GM23338 (cell line): ENCODE results near the gene AOAH. TPM values are rescaled to one million over a fixed set of nuclear protein-coding genes. Genes with fewer than 3 reads are reported as not detected.
"Not testable (repeated sequence)": the region's sequence is repeated elsewhere in the genome, so short reads cannot be mapped to it uniquely, and the experiment has no call there.

Experiments
- ATAC-seq: fragments of 200-7000 bp; cut with Tn5 transposase; 3 replicates; pipeline ENCODE4 v1.9.1; 2020
- DNase-seq: peaks from one replicate; pipeline ENCODE4 v3.0.0-alpha.2; 2015; ENCODE audit warnings: low spot score
- H2AFZ ChIP-seq: fragments of 200-600 bp; sonication (generic); 2 replicates; pipeline ENCODE4 v1.8.0; 2016; ENCODE audit warnings: antibody characterized with exemption, mild to moderate bottlenecking, moderate library complexity
- H3F3A ChIP-seq: fragments of 200-600 bp; sonication (generic); replicated peaks from 2 replicates; pipeline ENCODE4 v1.8.0; 2017; ENCODE audit warnings: antibody characterized with exemption, mixed run types, low read depth
- H3K27ac ChIP-seq: fragments of 200-600 bp; sonication (generic); 2 replicates; pipeline ENCODE4 v1.6.1; 2016; ENCODE audit warnings: low read depth
- H3K27me3 ChIP-seq: fragments of 200-600 bp; sonication (generic); 2 replicates; pipeline ENCODE4 v1.8.0; 2016; ENCODE audit warnings: mild to moderate bottlenecking, mixed run types, moderate library complexity; ENCODE audit not compliant: insufficient read depth
- H3K36me3 ChIP-seq: fragments of 200-600 bp; sonication (generic); 2 replicates; pipeline ENCODE4 v1.8.0; 2016; ENCODE audit warnings: mild to moderate bottlenecking; ENCODE audit not compliant: insufficient read depth
- H3K4me1 ChIP-seq: fragments of 200-600 bp; sonication (generic); 2 replicates; pipeline ENCODE4 v1.8.0; 2016; ENCODE audit warnings: mild to moderate bottlenecking, moderate library complexity; ENCODE audit not compliant: insufficient read depth
- H3K4me2 ChIP-seq: fragments of 200-600 bp; sonication (generic); 2 replicates; pipeline ENCODE4 v1.7.1; 2017; ENCODE audit warnings: mixed run types
- H3K4me3 ChIP-seq: fragments of 200-600 bp; sonication (generic); 2 replicates; pipeline ENCODE4 v1.6.1; 2016; ENCODE audit warnings: mixed run types
- H3K79me2 ChIP-seq: fragments of 200-600 bp; sonication (generic); replicated peaks from 2 replicates; pipeline ENCODE4 v1.8.0; 2017; ENCODE audit warnings: mild to moderate bottlenecking; ENCODE audit not compliant: insufficient read depth
- H3K9me2 ChIP-seq: fragments of 200-600 bp; sonication (generic); 2 replicates; pipeline ENCODE4 v1.8.0; 2017; ENCODE audit not compliant: insufficient read depth
- H4K20me1 ChIP-seq: fragments of 200-600 bp; sonication (generic); replicated peaks from 2 replicates; pipeline ENCODE4 v1.8.0; 2017; ENCODE audit warnings: mild to moderate bottlenecking; ENCODE audit not compliant: insufficient read depth
- H3K27ac Mint-ChIP-seq: 2 replicates; pipeline ENCODE4 v1.8.0; 2020; ENCODE audit warnings: inconsistent platforms, mild to moderate bottlenecking, moderate library complexity, mixed read lengths
- H3K27me3 Mint-ChIP-seq: 3 replicates; pipeline ENCODE4 v1.8.0; 2022; ENCODE audit warnings: low read depth, mild to moderate bottlenecking, moderate library complexity, mixed read lengths, inconsistent platforms; ENCODE audit not compliant: insufficient read depth, poor library complexity
- H3K36me3 Mint-ChIP-seq: 3 replicates; pipeline ENCODE4 v1.8.0; 2021; ENCODE audit warnings: low read depth, mild to moderate bottlenecking, inconsistent platforms, moderate library complexity, mixed read lengths
- H3K4me1 Mint-ChIP-seq: 3 replicates; pipeline ENCODE4 v1.8.0; 2020; ENCODE audit warnings: mild to moderate bottlenecking, inconsistent platforms, mixed read lengths
- H3K4me3 Mint-ChIP-seq: 3 replicates; pipeline ENCODE4 v1.8.0; 2021; ENCODE audit warnings: moderate library complexity, mild to moderate bottlenecking, inconsistent platforms, mixed read lengths
- H3K9me3 Mint-ChIP-seq: 3 replicates; pipeline ENCODE4 v1.8.0; 2020; ENCODE audit warnings: moderate library complexity, mild to moderate bottlenecking, inconsistent platforms, mixed read lengths
- CREB1 ChIP-seq: fragments of 250-450 bp; sonication (Bioruptor Pico); IDR thresholded peaks from 2 replicates; pipeline ENCODE4 v1.5.0; 2020; ENCODE audit warnings: low read depth, mild to moderate bottlenecking, moderate library complexity
- CTCF ChIP-seq, 2 experiments: fragments of 200-600 bp in 1 of 2; sonication (generic) in 1 of 2; conservative IDR thresholded peaks; 2 replicates each; pipeline versions ENCODE4 v1.5.1 to v1.6.1; 2016 to 2017; ENCODE audit warnings: antibody characterized with exemption in 2 of 2, low read depth in 2 of 2, mild to moderate bottlenecking in 2 of 2, moderate library complexity in 1 of 2
- ETS1 ChIP-seq: IDR thresholded peaks from 2 replicates; pipeline ENCODE4 v1.6.1; 2016; ENCODE audit warnings: antibody characterized with exemption
- EZH2 ChIP-seq: fragments of 200-600 bp; sonication (generic); IDR thresholded peaks from one replicate; pipeline ENCODE4 v1.8.0; 2017; ENCODE audit warnings: antibody characterized with exemption, mild to moderate bottlenecking, low read depth; ENCODE audit not compliant: unreplicated experiment
- JUNB ChIP-seq: IDR thresholded peaks from one replicate; pipeline ENCODE4 v1.6.1; 2016; ENCODE audit warnings: antibody characterized with exemption; ENCODE audit not compliant: unreplicated experiment
- NANOG ChIP-seq: IDR thresholded peaks from 2 replicates; pipeline ENCODE4 v1.6.1; 2016; ENCODE audit warnings: antibody characterized with exemption, borderline replicate concordance
- REST ChIP-seq: IDR thresholded peaks from one replicate; pipeline ENCODE4 v1.6.1; 2018; ENCODE audit warnings: antibody characterized with exemption; ENCODE audit not compliant: unreplicated experiment
- STAT1 ChIP-seq: IDR thresholded peaks from one replicate; pipeline ENCODE4 v1.6.1; 2016; ENCODE audit warnings: antibody characterized with exemption; ENCODE audit not compliant: unreplicated experiment
- ZNF114 ChIP-seq: fragments of 250-450 bp; sonication (Bioruptor Pico); IDR thresholded peaks from 2 replicates; pipeline ENCODE4 v1.5.0; 2020; ENCODE audit warnings: mild to moderate bottlenecking, moderate library complexity
- ZNF331 ChIP-seq: fragments of 250-450 bp; sonication (Bioruptor Pico); IDR thresholded peaks from 2 replicates; pipeline ENCODE4 v1.5.0; 2020; ENCODE audit warnings: low read depth, mild to moderate bottlenecking, moderate library complexity
- polyA plus RNA-seq: library from polyadenylated mRNA; unstranded; fragments of >200 nt; fragmentation: Nextera tagmentation; extraction: Ambion mirVana; gene quantifications from 2 replicates; pipeline ENCODE4 v1.2.1, GENCODE V29; 2016
- total RNA-seq: library from RNA; depleted of rRNA; stranded (reverse); fragments of >200 nt; shearing (Covaris generic); gene quantifications from 2 replicates; pipeline ENCODE4 v1.2.3, GENCODE V29; 2014

AOAH gene
- total and polyA plus RNA-seq, 2 experiments from 2014 or later = not detected

GRCh38 chr7:36483853-36484252 lies 240.4 kb downstream of the AOAH start:
- H3K27me3 ChIP-seq, H3K4me2 ChIP-seq, H3K36me3 ChIP-seq, H3F3A ChIP-seq, H3K9me2 ChIP-seq, H3K36me3 Mint-ChIP-seq, H3K9me3 Mint-ChIP-seq, H3K79me2 ChIP-seq, H3K27ac Mint-ChIP-seq, H4K20me1 ChIP-seq, H3K4me1 Mint-ChIP-seq, H3K27me3 Mint-ChIP-seq, DNase-seq, H2AFZ ChIP-seq, ATAC-seq, H3K4me1 ChIP-seq, H3K4me3 ChIP-seq, H3K27ac ChIP-seq, H3K4me3 Mint-ChIP-seq: not testable (repeated sequence)

GRCh38 chr7:36478745-36479144 lies 245.5 kb downstream of the AOAH start:
- H3K79me2 ChIP-seq = no peaks in the 10 kb centered on the region
- H3K4me3 ChIP-seq = no peak overlapping the region
- H3K9me3 Mint-ChIP-seq = no peaks in the 10 kb centered on the region
- peaks cover 9% of the 10 kb centered on the region; the same call in 1 of the 2 replicates for H3K9me2 ChIP-seq
- H3K27me3 ChIP-seq = no peaks in the 10 kb centered on the region
- no peak overlapping the region for H3K4me3 Mint-ChIP-seq
- H3K36me3 ChIP-seq = no peaks in the 10 kb centered on the region
- no peak overlapping the region for H3K27ac Mint-ChIP-seq
- H3K36me3 Mint-ChIP-seq = no peaks in the 10 kb centered on the region
- H3F3A ChIP-seq = no peaks in the 10 kb centered on the region
- no peaks in the 10 kb centered on the region for H3K4me1 ChIP-seq
- H3K27me3 Mint-ChIP-seq = peaks cover 2% of the 10 kb centered on the region
- H4K20me1 ChIP-seq = no peaks in the 10 kb centered on the region
- no peak for DNase-seq
- H3K4me2 ChIP-seq = no peak overlapping the region
- H3K4me1 Mint-ChIP-seq = no peaks in the 10 kb centered on the region
- no peak overlapping the region for H2AFZ ChIP-seq
- no peak overlapping the region for H3K27ac ChIP-seq
- no peak for ATAC-seq
- TF ChIP-seq REST = no peak
- TF ChIP-seq CREB1 (CRISPR knock-in tag) = no peak
- TF ChIP-seq JUNB = no peak
- TF ChIP-seq NANOG = no peak
- no peak for TF ChIP-seq STAT1
- TF ChIP-seq ZNF114 = no peak
- no peak for TF ChIP-seq ETS1
- TF ChIP-seq EZH2 = no peak
- no peak for TF ChIP-seq CTCF (conservative IDR thresholded peaks at IDR 0.05; ENCODE audit: low read depth in 2 of 2)
- no peak for TF ChIP-seq ZNF331 (CRISPR knock-in tag)
